ENCODE measurements around the gene SLC9A1.

DNA sequence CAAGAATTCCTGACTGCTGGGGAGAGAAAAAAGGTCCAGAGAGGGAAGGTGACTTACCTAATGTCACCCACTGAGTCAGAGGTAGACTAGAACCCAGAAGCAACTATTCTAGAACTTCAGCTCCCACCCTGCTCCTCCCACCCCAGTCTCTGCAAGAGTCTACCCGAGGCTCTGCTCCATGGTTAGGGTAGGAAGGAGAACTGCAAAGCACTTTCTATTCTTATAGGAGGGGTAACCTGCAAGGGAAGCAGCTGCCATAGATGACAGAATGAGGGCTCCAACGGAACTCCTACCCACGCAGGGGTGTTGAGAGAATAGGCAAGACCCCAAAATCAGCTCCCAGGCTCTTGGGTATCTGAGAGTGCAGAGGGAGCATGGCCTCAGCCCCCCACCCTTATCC lies 4.3 kb downstream of the SLC9A1 start:
- TF ChIP-seq, protein P1, sequence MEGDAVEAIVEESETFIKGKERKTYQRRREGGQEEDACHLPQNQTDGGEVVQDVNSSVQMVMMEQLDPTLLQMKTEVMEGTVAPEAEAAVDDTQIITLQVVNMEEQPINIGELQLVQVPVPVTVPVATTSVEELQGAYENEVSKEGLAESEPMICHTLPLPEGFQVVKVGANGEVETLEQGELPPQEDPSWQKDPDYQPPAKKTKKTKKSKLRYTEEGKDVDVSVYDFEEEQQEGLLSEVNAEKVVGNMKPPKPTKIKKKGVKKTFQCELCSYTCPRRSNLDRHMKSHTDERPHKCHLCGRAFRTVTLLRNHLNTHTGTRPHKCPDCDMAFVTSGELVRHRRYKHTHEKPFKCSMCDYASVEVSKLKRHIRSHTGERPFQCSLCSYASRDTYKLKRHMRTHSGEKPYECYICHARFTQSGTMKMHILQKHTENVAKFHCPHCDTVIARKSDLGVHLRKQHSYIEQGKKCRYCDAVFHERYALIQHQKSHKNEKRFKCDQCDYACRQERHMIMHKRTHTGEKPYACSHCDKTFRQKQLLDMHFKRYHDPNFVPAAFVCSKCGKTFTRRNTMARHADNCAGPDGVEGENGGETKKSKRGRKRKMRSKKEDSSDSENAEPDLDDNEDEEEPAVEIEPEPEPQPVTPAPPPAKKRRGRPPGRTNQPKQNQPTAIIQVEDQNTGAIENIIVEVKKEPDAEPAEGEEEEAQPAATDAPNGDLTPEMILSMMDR (IDR thresholded peaks at IDR 0.05) = no peak
- no peak for TF ChIP-seq POLR2A (IDR thresholded peaks at IDR 0.05)
